CD14-positive monocyte (primary cell): ENCODE measurements around the gene JAKMIP2. TPM values are rescaled to one million over a fixed set of nuclear protein-coding genes. Genes with fewer than 3 reads are reported as not detected.

Source experiments
- DNase-seq, 3 donors: peaks; one replicate each; pipeline ENCODE4 v3.0.0-alpha.2; 2011 to 2022
- H2AFZ ChIP-seq: 2 replicates; pipeline ENCODE4 v1.6.0; 2012; ENCODE audit warnings: mild to moderate bottlenecking, low read depth, low read length, inconsistent platforms; ENCODE audit not compliant: insufficient read depth, poor library complexity, severe bottlenecking
- H3K27ac ChIP-seq, 2 donors: 1 replicate in 1 of 2; 2 replicates in 1 of 2; pipeline ENCODE4 v1.5.1; 2012 to 2013; ENCODE audit warnings: low read length in 2 of 2, control low read depth in 1 of 2, inconsistent platforms in 1 of 2, low read depth in 1 of 2, mild to moderate bottlenecking in 1 of 2
- H3K27me3 ChIP-seq, 2 donors: one replicate each; pipeline versions ENCODE4 v1.6.0 to v1.6.1; 2011 to 2013; ENCODE audit warnings: low read length in 2 of 2; ENCODE audit not compliant: control insufficient read depth in 2 of 2, insufficient read depth in 2 of 2
- H3K36me3 ChIP-seq, 2 donors: replicated peaks in 1 of 2; 1 replicate in 1 of 2; 2 replicates in 1 of 2; pipeline versions ENCODE4 v1.5.1 to v1.6.1; 2012 to 2013; ENCODE audit warnings: low read length in 2 of 2, control low read depth in 1 of 2, inconsistent platforms in 1 of 2, mild to moderate bottlenecking in 1 of 2; ENCODE audit not compliant: insufficient read depth in 2 of 2, control insufficient read depth in 1 of 2
- H3K4me1 ChIP-seq, 2 donors: 1 replicate in 1 of 2; 2 replicates in 1 of 2; pipeline versions ENCODE4 v1.5.1 to v1.6.1; 2012 to 2013; ENCODE audit warnings: low read length in 2 of 2, control low read depth in 1 of 2, inconsistent platforms in 1 of 2, mild to moderate bottlenecking in 1 of 2, moderate library complexity in 1 of 2; ENCODE audit not compliant: insufficient read depth in 2 of 2, control insufficient read depth in 1 of 2
- H3K4me2 ChIP-seq: replicated peaks from 2 replicates; pipeline ENCODE3; 2012; ENCODE audit warnings: low read length, moderate library complexity, mild to moderate bottlenecking; ENCODE audit not compliant: poor library complexity, severe bottlenecking; ENCODE audit errors: extremely low read depth
- H3K4me3 ChIP-seq, 3 experiments: fragments of 200-600 bp in 1 of 3; sonication (generic) in 1 of 3; replicated peaks in 1 of 3; 1 replicate in 2 of 3; 2 replicates in 1 of 3; pipeline ENCODE4 v1.5.1; 2011 to 2013; ENCODE audit warnings: low read length in 3 of 3, mild to moderate bottlenecking in 3 of 3, control low read depth in 2 of 3, low read depth in 2 of 3, inconsistent platforms in 1 of 3, moderate library complexity in 1 of 3
- H3K79me2 ChIP-seq: 2 replicates; pipeline ENCODE4 v1.6.0; 2012; ENCODE audit warnings: mild to moderate bottlenecking, control low read depth, inconsistent platforms, low read length, moderate library complexity; ENCODE audit not compliant: insufficient read depth
- H3K9ac ChIP-seq: 2 replicates; pipeline ENCODE4 v1.6.0; 2017; ENCODE audit warnings: low read length, mild to moderate bottlenecking; ENCODE audit not compliant: insufficient read depth, poor library complexity, severe bottlenecking
- H3K9me3 ChIP-seq, 2 donors: replicated peaks in 1 of 2; 1 replicate in 1 of 2; 2 replicates in 1 of 2; pipeline versions ENCODE4 v1.5.1 to v1.6.1; 2012 to 2013; ENCODE audit warnings: low read length in 2 of 2, control low read depth in 1 of 2; ENCODE audit not compliant: control insufficient read depth in 1 of 2, insufficient read depth in 1 of 2
- H4K20me1 ChIP-seq: 2 replicates; pipeline ENCODE4 v1.6.0; 2012; ENCODE audit warnings: mild to moderate bottlenecking, low read length, control low read depth, moderate library complexity; ENCODE audit not compliant: insufficient read depth
- H3K27ac Mint-ChIP-seq, 7 donors: one replicate each; pipeline ENCODE4 v1.8.0; 2020; ENCODE audit warnings: mild to moderate bottlenecking in 7 of 7, mixed read lengths in 7 of 7, moderate library complexity in 6 of 7, inconsistent platforms in 2 of 7
- H3K27me3 Mint-ChIP-seq, 3 donors: one replicate each; pipeline ENCODE4 v1.8.0; 2021 to 2022; ENCODE audit warnings: low read depth in 3 of 3, mild to moderate bottlenecking in 3 of 3, mixed read lengths in 3 of 3, moderate library complexity in 3 of 3, inconsistent platforms in 1 of 3
- H3K36me3 Mint-ChIP-seq, 2 donors: one replicate each; pipeline ENCODE4 v1.8.0; 2020; ENCODE audit warnings: mixed read lengths in 2 of 2, inconsistent platforms in 1 of 2, mild to moderate bottlenecking in 1 of 2
- H3K4me1 Mint-ChIP-seq: one replicate; pipeline ENCODE4 v1.8.0; 2020; ENCODE audit warnings: mild to moderate bottlenecking, mixed read lengths
- H3K4me3 Mint-ChIP-seq, 2 donors: one replicate each; pipeline ENCODE4 v1.8.0; 2020; ENCODE audit warnings: mild to moderate bottlenecking in 2 of 2, mixed read lengths in 2 of 2, moderate library complexity in 1 of 2
- H3K9me3 Mint-ChIP-seq, 7 donors: one replicate each; pipeline ENCODE4 v1.8.0; 2020 to 2022; ENCODE audit warnings: mixed read lengths in 7 of 7, mild to moderate bottlenecking in 6 of 7, moderate library complexity in 6 of 7, inconsistent platforms in 2 of 7
- CTCF ChIP-seq: fragments of 200-600 bp; IDR thresholded peaks from one replicate; pipeline ENCODE4 v1.8.0; 2022; ENCODE audit warnings: antibody characterized with exemption, mild to moderate bottlenecking
- WGBS: methylation state at CpG from one replicate; pipeline ENCODE4 v1.1.5; 2013; ENCODE audit warnings: missing lambda C conversion rate; ENCODE audit not compliant: insufficient coverage; 5-methylcytosine and 5-hydroxymethylcytosine counted together
- intact Hi-C, 2 donors: fragments of 100-400 bp; cut with micrococcal nuclease; formaldehyde crosslinking; loops; one replicate each; pipeline versions ENCODE4 v1.15.0 to v1.15.1; 2023
- polyA plus RNA-seq, 3 donors: library from polyadenylated mRNA; depleted of rRNA in 1 of 3; unstranded in 2 of 3; stranded (reverse) in 1 of 3; fragments of 300-500 nt in 2 of 3; fragments of >200 nt in 1 of 3; fragmentation: Illumina TruSeq in 2 of 3; gene quantifications; 1 replicate in 2 of 3; 2 replicates in 1 of 3; pipeline ENCODE4 v1.2.3, GENCODE V29; 2012 to 2021

The JAKMIP2 gene
- polyA plus RNA-seq, 3 donors: 0.02 TPM; not detected in 2

- H3K27me3 Mint-ChIP-seq: no peaks in the 10 kb centered on the region
These were observed 113.2 kb downstream of the JAKMIP2 start for GRCh38 chr5:147669169-147669869.

GRCh38 chr5:147668385-147668784 lies 114.1 kb downstream of the JAKMIP2 start:
- H3K27ac Mint-ChIP-seq: no peak overlapping the region
- no peaks in the 10 kb centered on the region for H3K4me1 ChIP-seq
- no peak for DNase-seq
- H3K9ac ChIP-seq: no peak overlapping the region
- no peak overlapping the region for H3K4me2 ChIP-seq
- WGBS: 86% methylated on average over 1 of the region's 2 CpGs
- H3K79me2 ChIP-seq: no peaks in the 10 kb centered on the region
- H3K27me3 ChIP-seq: no peaks in the 10 kb centered on the region
- no peak overlapping the region for H3K27ac ChIP-seq
- H2AFZ ChIP-seq: no peak overlapping the region
- no peaks in the 10 kb centered on the region for H3K36me3 Mint-ChIP-seq
- H3K4me1 Mint-ChIP-seq: no peaks in the 10 kb centered on the region
- H3K9me3 Mint-ChIP-seq: peaks cover 0 to 2% (median 0%) of the 10 kb centered on the region in 7 donors
- no peaks in the 10 kb centered on the region for H3K27me3 Mint-ChIP-seq
- no peaks in the 10 kb centered on the region for H3K36me3 ChIP-seq
- H3K4me3 ChIP-seq: no peak overlapping the region
- TF ChIP-seq CTCF: no peak
- H4K20me1 ChIP-seq: no peaks in the 10 kb centered on the region
- H3K4me3 Mint-ChIP-seq: no peak overlapping the region
- intact Hi-C loops: no loop called here
- H3K9me3 ChIP-seq: no peaks in the 10 kb centered on the region

More at GRCh38 chr5:147669169-147669869, 113.2 kb downstream of the JAKMIP2 start:
- H3K79me2 ChIP-seq: no peaks in the 10 kb centered on the region
- no peak for DNase-seq
- Mint-ChIP-seq H3K4me3 (no peak overlapping the region), H3K9me3 (peaks cover 0 to 1% (median 0%) of the 10 kb centered on the region in 7 donors), H3K36me3 (no peaks in the 10 kb centered on the region), H3K4me1 (no peaks in the 10 kb centered on the region), H3K27ac (no peak overlapping the region)
- 87% methylated on average over 9 of the region's 9 CpGs for WGBS
- no peak for TF ChIP-seq CTCF
- no peak overlapping the region for H3K4me3 ChIP-seq
- H3K9me3 ChIP-seq: no peaks in the 10 kb centered on the region
- intact Hi-C loops: no loop called here
- no peak overlapping the region for H3K9ac ChIP-seq
- H4K20me1 ChIP-seq: no peaks in the 10 kb centered on the region
- no peaks in the 10 kb centered on the region for H3K4me1 ChIP-seq
- no peak overlapping the region for H2AFZ ChIP-seq
- no peak overlapping the region for H3K4me2 ChIP-seq
- H3K36me3 ChIP-seq: no peaks in the 10 kb centered on the region
- no peaks in the 10 kb centered on the region for H3K27me3 ChIP-seq
- no peak overlapping the region for H3K27ac ChIP-seq
